ENCODE data around the gene FAM180B.
"Not testable (repeated sequence)": the region's sequence is repeated elsewhere in the genome, so short reads cannot be mapped to it uniquely, and the experiment has no call there.

Gene FAM180B

GRCh38 chr11:47593934-47594855 is 7.7 kb downstream of the FAM180B start, which contains the start of gene C1QTNF4:
C1QTNF4 (minus strand) TSS chr11:47594411; CDS start chr11:47590810, 3,601 bp downstream.
- DNase-seq, result peak; percentile 65

GRCh38 chr11:47595029-47595428 is 8.6 kb downstream of the FAM180B start:
- DNase-seq, result no peak

DNA sequence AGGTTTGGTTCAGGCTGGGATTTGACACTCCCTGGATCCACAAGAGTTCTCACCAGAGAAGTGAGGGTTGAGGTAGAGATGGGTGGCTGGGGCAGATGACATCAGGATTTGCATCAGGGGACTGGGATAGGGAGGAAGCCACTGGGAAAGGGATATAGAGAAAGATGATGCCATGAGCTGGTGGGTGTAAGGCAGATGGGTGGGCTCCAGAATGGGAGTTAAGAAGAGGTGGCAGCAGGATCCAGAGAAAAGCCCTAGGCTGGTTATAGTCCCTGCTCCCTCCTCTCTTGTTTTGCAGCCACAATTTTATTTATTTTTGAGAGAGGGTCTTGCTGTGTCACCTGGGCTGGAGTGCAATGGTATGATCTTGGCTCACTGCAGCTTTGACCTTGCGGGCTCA is 9.5 kb downstream of the FAM180B start:
- no peak for DNase-seq

DNA sequence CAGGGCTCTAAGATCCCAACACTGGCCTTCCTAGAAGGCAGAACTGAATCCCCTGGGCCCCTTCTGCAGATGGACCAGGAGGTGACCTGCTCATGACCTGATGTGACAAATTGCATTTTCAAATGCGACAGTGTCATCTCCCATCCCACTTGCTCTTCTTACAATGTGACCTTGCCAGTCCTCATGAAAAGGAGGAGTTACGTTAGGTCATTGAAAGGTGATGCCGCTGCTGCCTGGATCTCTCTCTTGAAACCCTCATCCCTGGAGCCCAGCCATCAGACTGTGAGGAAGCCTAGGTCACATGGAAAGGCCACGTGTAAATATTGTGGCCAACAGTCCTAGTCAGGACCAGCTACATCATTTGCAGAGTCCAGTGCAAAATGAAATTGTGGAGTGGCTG is 13.4 kb downstream of the FAM180B start:
- DNase-seq, result no peak

DNA sequence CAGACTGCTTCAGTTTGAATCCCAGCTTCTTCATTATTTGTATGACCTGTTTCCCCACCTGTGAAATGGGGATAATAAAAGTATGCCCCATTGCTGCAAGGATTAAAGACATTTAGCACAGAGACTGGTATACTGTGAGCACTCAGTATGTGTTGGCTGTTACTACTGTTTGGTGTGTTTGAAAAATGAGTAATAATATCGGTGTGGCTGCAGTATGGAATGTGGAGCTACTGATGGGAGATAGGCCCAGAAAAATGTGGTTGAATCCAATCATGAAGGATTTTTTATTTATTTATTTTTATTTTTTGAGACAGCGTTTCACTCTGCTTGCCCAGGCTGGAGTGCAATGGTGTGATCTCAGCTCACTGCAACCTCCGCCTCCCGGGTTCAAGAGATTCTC is 16.8 kb downstream of the FAM180B start:
- DNase-seq, result no peak

DNA sequence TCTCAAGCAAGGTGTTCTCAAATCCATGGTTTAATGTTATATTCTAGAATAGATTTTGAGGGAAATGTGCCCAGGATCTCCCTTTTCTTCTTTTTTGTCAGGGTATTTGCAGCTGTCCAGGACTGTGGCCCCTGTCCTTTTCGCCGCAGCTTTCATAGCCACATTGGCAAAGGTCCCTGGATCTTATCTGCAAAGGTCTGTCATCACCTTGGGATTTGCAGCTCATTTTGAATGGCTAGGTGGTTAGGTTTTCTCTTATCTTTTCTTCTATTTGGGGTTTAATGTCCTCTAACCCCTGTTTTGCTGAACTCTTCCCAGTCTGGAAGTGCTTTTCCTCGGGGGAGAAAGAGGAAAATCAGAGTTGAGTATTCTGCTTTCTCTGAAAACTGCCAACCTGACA is 19.4 kb downstream of the FAM180B start:
- DNase-seq, result no peak

DNA sequence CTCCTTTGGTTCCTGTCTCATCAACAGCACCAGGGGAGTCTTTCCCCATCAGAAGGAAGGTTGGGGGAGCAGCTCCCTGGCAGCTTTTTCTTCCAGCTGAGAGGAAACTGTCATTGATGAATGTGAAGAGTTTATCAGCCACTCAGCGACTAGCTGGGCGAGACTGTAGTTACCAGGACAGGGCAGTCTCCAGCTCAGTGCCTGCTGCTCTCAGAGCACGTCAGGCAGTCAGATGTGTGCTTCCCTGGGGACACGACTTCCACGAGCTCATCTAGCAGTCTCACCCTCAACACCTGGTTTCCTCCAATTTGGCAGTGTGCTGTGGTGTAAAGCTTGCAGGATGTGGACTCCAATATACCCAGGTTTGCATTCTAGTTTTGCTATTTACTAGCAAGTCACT is 20.3 kb downstream of the FAM180B start:
- DNase-seq, result no peak

- no peak for DNase-seq
Observed at GRCh38 chr11:47607380-47607779, 20.9 kb downstream of the FAM180B start.

GRCh38 chr11:47609675-47610074 is 23.2 kb downstream of the FAM180B start:
- no peak for DNase-seq

- DNase-seq, result no peak
Observed at GRCh38 chr11:47611348-47611794, 24.9 kb downstream of the FAM180B start.

DNA sequence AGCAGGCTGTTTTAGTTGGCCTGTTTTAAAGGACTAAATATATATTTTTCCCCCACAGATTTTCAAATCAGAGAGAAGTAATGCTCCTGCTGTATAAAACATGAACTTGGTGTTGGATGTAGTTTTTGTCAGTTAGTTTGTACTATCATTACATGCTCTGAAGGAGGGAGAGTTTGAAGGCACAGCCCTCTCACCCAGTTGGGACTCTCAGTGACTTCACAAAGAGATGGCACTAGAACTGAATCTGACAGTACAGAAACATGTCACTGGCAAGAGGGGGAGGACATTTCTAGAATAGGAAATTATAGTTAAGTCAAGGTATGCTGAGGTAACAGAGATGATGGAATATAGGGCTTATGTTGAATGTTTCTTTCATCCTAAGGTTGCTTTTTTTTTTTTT is 28.8 kb downstream of the FAM180B start:
- no peak for DNase-seq

DNA sequence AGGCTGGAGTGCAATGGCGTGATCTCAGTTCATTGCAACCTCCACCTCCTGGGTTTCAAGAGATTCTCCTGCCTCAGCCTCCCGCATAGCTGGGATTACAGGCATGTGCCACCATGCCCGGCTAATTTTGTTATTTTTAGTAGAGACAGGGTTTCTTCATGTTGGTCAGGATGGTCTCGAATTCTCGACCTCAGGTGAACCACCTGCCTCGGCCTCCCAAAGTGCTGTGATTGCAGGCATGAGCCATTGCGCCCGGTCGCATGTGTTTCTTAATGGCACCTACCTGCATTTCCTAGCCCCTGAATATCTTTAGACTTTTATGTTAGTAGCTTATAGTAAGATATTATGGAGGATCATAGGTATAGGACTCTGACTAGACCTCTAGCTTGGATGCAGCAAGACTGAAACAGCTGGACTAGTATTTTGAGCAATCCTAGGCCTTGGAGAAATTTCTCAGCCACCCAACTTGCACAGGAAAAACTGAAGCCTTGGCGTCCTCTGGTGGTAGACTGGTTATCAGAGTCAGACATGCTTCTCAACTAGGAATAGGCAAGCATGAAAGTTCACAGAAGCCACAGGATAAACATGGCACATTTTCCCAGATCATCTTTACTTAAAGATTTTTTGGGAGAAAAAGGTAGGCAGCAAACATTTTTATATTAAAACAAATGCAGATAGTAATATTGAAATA is 30.4 kb downstream of the FAM180B start:
- DNase-seq, result no peak

DNA sequence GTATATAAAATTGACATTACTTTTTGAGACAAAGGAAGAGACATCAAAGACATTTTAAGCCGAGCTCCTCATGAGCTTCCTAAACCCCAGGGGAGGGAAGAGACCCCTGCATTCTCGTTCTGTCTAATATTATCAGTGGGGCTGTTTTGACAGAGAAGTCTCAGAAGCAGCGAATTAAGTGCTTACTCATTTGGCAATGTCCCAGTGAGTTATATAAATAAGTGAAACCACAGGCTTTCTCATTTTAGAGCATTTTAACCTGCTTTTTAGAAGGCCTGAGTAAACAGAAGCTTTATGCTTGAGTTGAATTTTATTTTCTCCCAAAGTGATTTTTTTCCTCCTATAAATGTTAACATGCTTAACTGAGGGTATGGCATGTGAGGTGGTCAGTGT is 30.9 kb downstream of the FAM180B start:
- DNase-seq, result no peak

DNA sequence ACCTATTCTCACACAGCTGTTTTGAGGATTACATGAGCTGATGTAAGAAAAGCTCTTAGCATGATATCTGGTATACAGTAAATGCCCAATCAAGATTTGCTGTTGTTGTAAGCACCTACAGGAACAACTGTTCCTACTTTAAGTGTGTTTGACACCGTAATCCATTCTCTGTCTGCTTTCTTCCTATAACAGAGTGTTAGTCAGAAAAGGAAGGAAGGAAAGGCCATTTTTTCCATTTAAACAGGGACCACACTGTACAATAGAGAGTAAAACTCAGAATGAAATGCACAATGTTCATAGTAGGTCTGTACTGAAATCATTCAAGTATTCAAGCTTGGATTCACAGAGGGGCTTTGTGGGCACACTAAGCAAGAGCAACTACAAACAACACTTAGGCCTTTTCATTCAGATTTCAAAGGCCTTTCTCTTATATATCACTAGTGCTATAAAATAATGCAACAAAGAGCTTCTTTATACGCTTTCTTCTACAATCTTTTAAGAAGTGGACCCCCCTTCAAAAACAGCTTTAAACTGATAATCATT is 34.4 kb downstream of the FAM180B start:
- DNase-seq, result no peak

DNA sequence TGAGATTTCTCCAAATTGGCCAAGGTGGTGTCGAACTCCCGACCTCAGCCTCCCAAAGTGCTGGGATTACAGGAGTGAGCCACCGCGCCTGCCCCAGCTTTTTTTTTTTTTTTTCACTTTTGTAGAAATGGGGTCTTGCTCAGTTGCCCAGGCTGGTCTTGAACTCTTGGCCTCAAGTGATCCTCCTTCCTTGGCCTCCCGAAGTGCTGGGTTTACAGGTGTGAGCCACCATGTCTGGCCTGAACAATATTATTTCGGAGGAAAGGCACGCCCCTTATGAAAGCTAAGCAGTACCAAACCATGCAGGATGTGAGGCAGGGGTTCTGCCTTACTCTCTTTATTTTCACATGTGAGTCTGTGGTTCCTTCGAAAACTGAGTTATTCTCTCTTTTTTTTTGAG is 39.8 kb downstream of the FAM180B start:
- no peak for DNase-seq

GRCh38 chr11:47628026-47628425 is 41.5 kb downstream of the FAM180B start:
- no peak for DNase-seq

GRCh38 chr11:47631473-47631872 is 45.0 kb downstream of the FAM180B start:
- no peak for DNase-seq

- not testable (repeated sequence) for DNase-seq
Observed at GRCh38 chr11:47636331-47636730, 49.9 kb downstream of the FAM180B start.
